Natural killer cell (primary cell): ENCODE results near the gene DBNDD2. TPM values are rescaled to one million over a fixed set of nuclear protein-coding genes. Genes with fewer than 3 reads are reported as not detected.

ENCODE experiments used
- ATAC-seq, 3 donors: fragments of 150-1000 bp in 2 of 3; fragments of 200-7000 bp in 1 of 3; cut with Tn5 transposase; 1 replicate in 1 of 3; 2 replicates in 2 of 3; pipeline ENCODE4 v1.10.0; 2021; ENCODE audit warnings: mild to moderate bottlenecking in 2 of 3, moderate library complexity in 2 of 3
- DNase-seq, 2 donors: peaks; one replicate each; pipeline versions ENCODE4 v3.0.0 to v3.0.0-alpha.2; 2013 to 2021; ENCODE audit warnings: mixed read lengths in 1 of 2
- H3K27ac ChIP-seq: one replicate; pipeline ENCODE4 v1.5.1; 2013; ENCODE audit warnings: mild to moderate bottlenecking, low read length
- H3K27me3 ChIP-seq: one replicate; pipeline ENCODE4 v1.6.1; 2013; ENCODE audit warnings: low read length; ENCODE audit not compliant: control insufficient read depth, insufficient read depth
- H3K36me3 ChIP-seq: one replicate; pipeline ENCODE4 v1.6.1; 2013; ENCODE audit warnings: low read length; ENCODE audit not compliant: control insufficient read depth, insufficient read depth
- H3K4me1 ChIP-seq: one replicate; pipeline ENCODE4 v1.6.1; 2013; ENCODE audit warnings: low read length; ENCODE audit not compliant: control insufficient read depth, insufficient read depth
- H3K4me3 ChIP-seq: one replicate; pipeline ENCODE4 v1.5.1; 2013; ENCODE audit warnings: low read length
- H3K9me3 ChIP-seq: one replicate; pipeline ENCODE4 v1.6.1; 2013; ENCODE audit warnings: low read length; ENCODE audit not compliant: control insufficient read depth, insufficient read depth
- H3K27ac Mint-ChIP-seq, 2 donors: one replicate each; pipeline ENCODE4 v1.8.0; 2022; ENCODE audit warnings: mild to moderate bottlenecking in 2 of 2, mixed read lengths in 2 of 2, moderate library complexity in 1 of 2
- H3K27me3 Mint-ChIP-seq, 2 donors: one replicate each; pipeline ENCODE4 v1.8.0; 2022; ENCODE audit warnings: low read depth in 2 of 2, mixed read lengths in 2 of 2
- H3K36me3 Mint-ChIP-seq: one replicate; pipeline ENCODE4 v1.8.0; 2022; ENCODE audit warnings: mixed read lengths
- H3K4me1 Mint-ChIP-seq, 2 donors: one replicate each; pipeline ENCODE4 v1.8.0; 2022; ENCODE audit warnings: mixed read lengths in 2 of 2
- H3K4me3 Mint-ChIP-seq: one replicate; pipeline ENCODE4 v1.8.0; 2022; ENCODE audit warnings: mild to moderate bottlenecking, moderate library complexity, mixed read lengths
- H3K9me3 Mint-ChIP-seq, 2 donors: one replicate each; pipeline ENCODE4 v1.8.0; 2022; ENCODE audit warnings: mixed read lengths in 2 of 2
- CTCF ChIP-seq: fragments of 200-600 bp; IDR thresholded peaks from one replicate; pipeline ENCODE4 v1.8.0; 2022; ENCODE audit warnings: antibody characterized with exemption
- WGBS: methylation state at CpG from one replicate; pipeline ENCODE4 v1.1.7; 2013; ENCODE audit warnings: missing lambda C conversion rate; ENCODE audit not compliant: insufficient coverage; 5-methylcytosine and 5-hydroxymethylcytosine counted together
- intact Hi-C: fragments of 100-400 bp; cut with micrococcal nuclease; formaldehyde crosslinking; loops from one replicate; pipeline ENCODE4 v1.14.2; 2022
- total RNA-seq, 4 donors: library from RNA; stranded (reverse); fragments of 120-200 nt in 1 of 4; gene quantifications; one replicate each; pipeline versions ENCODE4 v1.2.3 to v1.2.4, GENCODE V29; 2013 to 2022

Gene DBNDD2
- total RNA-seq, 3 donors from 2014 or later (not counting 1 experiment from before 2014, with no cell fraction given): 13.0 to 14.7 (median 13.3) TPM

- Histone ChIP-seq H3K4me3 (peak overlapping the region; percentile 64), H3K9me3 (peaks cover 7% of the 10 kb centered on the region), H3K36me3 (no peaks in the 10 kb centered on the region), H3K4me1 (peaks cover 20% of the 10 kb centered on the region), H3K27ac (no peak overlapping the region), H3K27me3 (no peaks in the 10 kb centered on the region)
- under 1% methylated on average over 46 of the region's 49 CpGs for WGBS
- peaks cover 0 to 3% of the 10 kb centered on the region in 2 donors for H3K27me3 Mint-ChIP-seq
- peak overlapping the region; percentile 18 to 71 for H3K27ac Mint-ChIP-seq
- DNase-seq (peak in 1 of 2 donors; percentile 20), ATAC-seq (peak; percentile 39 to 52 (median 45))
- H3K4me1 Mint-ChIP-seq: peaks cover 7 to 32% of the 10 kb centered on the region in 2 donors
- no peaks in the 10 kb centered on the region for H3K36me3 Mint-ChIP-seq
- intact Hi-C loops: no loop called here
- TF ChIP-seq CTCF: no peak
- H3K4me3 Mint-ChIP-seq: peak overlapping the region; percentile 79
- H3K9me3 Mint-ChIP-seq: no peaks in the 10 kb centered on the region
These were observed 2.4 kb upstream of the DBNDD2 start for GRCh38 chr20:45405571-45406259.

GRCh38 chr20:45406260-45407066 lies 1.6 kb upstream of the DBNDD2 start:
- H3K4me1 Mint-ChIP-seq: peaks cover 7 to 32% of the 10 kb centered on the region in 2 donors
- WGBS: under 1% methylated on average over 84 of the region's 87 CpGs
- H3K27ac Mint-ChIP-seq: peak overlapping the region; percentile 63 to 86

GRCh38 chr20:45407067-45407745 lies 883 bp upstream of the DBNDD2 start:
- peak in 1 of 2 donors; percentile 52 for DNase-seq
- intact Hi-C loops: no loop called here
- H3K9me3 Mint-ChIP-seq: no peaks in the 10 kb centered on the region

More at GRCh38 chr20:45406260-45407066, 1.6 kb upstream of the DBNDD2 start:
- ATAC-seq: peak; percentile 22 to 65 (median 60)
- Histone ChIP-seq H3K9me3 (peaks cover under 1% of the 10 kb centered on the region), H3K27me3 (no peaks in the 10 kb centered on the region), H3K4me3 (peak overlapping the region; percentile 64), H3K4me1 (peaks cover 20% of the 10 kb centered on the region), H3K27ac (peak overlapping the region; percentile 20), H3K36me3 (peaks cover 2% of the 10 kb centered on the region)
- no peak for TF ChIP-seq CTCF
- Mint-ChIP-seq H3K9me3 (no peaks in the 10 kb centered on the region), H3K27me3 (peaks cover 0 to 3% of the 10 kb centered on the region in 2 donors), H3K36me3 (no peaks in the 10 kb centered on the region), H3K4me3 (peak overlapping the region; percentile 84)
- DNase-seq: peak in 1 of 2 donors; percentile 66
- intact Hi-C loops: no loop called here

More at GRCh38 chr20:45407067-45407745, 883 bp upstream of the DBNDD2 start:
- Histone ChIP-seq H3K27ac (peak overlapping the region; percentile 20), H3K9me3 (no peaks in the 10 kb centered on the region), H3K27me3 (no peaks in the 10 kb centered on the region), H3K4me3 (peak overlapping the region; percentile 64), H3K36me3 (peaks cover 2% of the 10 kb centered on the region), H3K4me1 (peaks cover 20% of the 10 kb centered on the region)
- no peaks in the 10 kb centered on the region for H3K36me3 Mint-ChIP-seq
- H3K4me3 Mint-ChIP-seq: peak overlapping the region; percentile 84
- ATAC-seq: no peak
- peaks cover 7 to 32% of the 10 kb centered on the region in 2 donors for H3K4me1 Mint-ChIP-seq
- H3K27me3 Mint-ChIP-seq: peaks cover 0 to 3% of the 10 kb centered on the region in 2 donors
- peak overlapping the region; percentile 63 to 86 for H3K27ac Mint-ChIP-seq
- WGBS: 45% methylated on average over 28 of the region's 30 CpGs
- no peak for TF ChIP-seq CTCF
